Rectal smooth muscle tissue (tissue), 1 donor: ENCODE results near the gene GPC6.

ENCODE experiments used
- H3K27ac ChIP-seq: one replicate; pipeline ENCODE4 v1.7.0; 2013; ENCODE audit warnings: low read depth, low read length, inconsistent platforms
- H3K27me3 ChIP-seq: one replicate; pipeline ENCODE4 v1.7.0; 2013; ENCODE audit warnings: low read length; ENCODE audit not compliant: control insufficient read depth, insufficient read depth
- H3K36me3 ChIP-seq: one replicate; pipeline ENCODE4 v1.7.0; 2013; ENCODE audit warnings: low read length; ENCODE audit not compliant: control insufficient read depth, insufficient read depth
- H3K4me1 ChIP-seq: one replicate; pipeline ENCODE4 v1.7.0; 2013; ENCODE audit warnings: low read length; ENCODE audit not compliant: control insufficient read depth, insufficient read depth
- H3K4me3 ChIP-seq: one replicate; pipeline ENCODE4 v1.7.0; 2013; ENCODE audit warnings: low read length
- H3K9ac ChIP-seq: one replicate; pipeline ENCODE4 v1.7.0; 2013; ENCODE audit warnings: low read length

The GPC6 gene

GRCh38 chr13:94414708-94415107 is 1188.1 kb downstream of the GPC6 start:
- H3K4me3 ChIP-seq: no peak overlapping the region
- H3K36me3 ChIP-seq: no peaks in the 10 kb centered on the region
- no peaks in the 10 kb centered on the region for H3K4me1 ChIP-seq
- H3K9ac ChIP-seq: no peak overlapping the region
- H3K27me3 ChIP-seq: no peaks in the 10 kb centered on the region
- no peak overlapping the region for H3K27ac ChIP-seq

GRCh38 chr13:94415500-94416237 is 1189.1 kb downstream of the GPC6 start:
- Histone ChIP-seq H3K27ac (no peak overlapping the region), H3K27me3 (no peaks in the 10 kb centered on the region), H3K4me3 (no peak overlapping the region)

GRCh38 chr13:94416454-94417080 is 1190.0 kb downstream of the GPC6 start:
- Histone ChIP-seq H3K4me3 (no peak overlapping the region), H3K36me3 (no peaks in the 10 kb centered on the region), H3K27ac (no peak overlapping the region), H3K4me1 (no peaks in the 10 kb centered on the region), H3K27me3 (no peaks in the 10 kb centered on the region), H3K9ac (no peak overlapping the region)

More at GRCh38 chr13:94415500-94416237, 1189.1 kb downstream of the GPC6 start:
- H3K9ac ChIP-seq: no peak overlapping the region
- H3K36me3 ChIP-seq: no peaks in the 10 kb centered on the region
- no peaks in the 10 kb centered on the region for H3K4me1 ChIP-seq

GRCh38 chr13:94417294-94417693 is 1190.7 kb downstream of the GPC6 start:
- Histone ChIP-seq H3K4me3 (no peak overlapping the region), H3K9ac (no peak overlapping the region), H3K36me3 (no peaks in the 10 kb centered on the region), H3K4me1 (no peaks in the 10 kb centered on the region), H3K27ac (no peak overlapping the region), H3K27me3 (no peaks in the 10 kb centered on the region)

GRCh38 chr13:94419304-94419924 is 1192.8 kb downstream of the GPC6 start:
- H3K27me3 ChIP-seq: no peaks in the 10 kb centered on the region
- H3K4me3 ChIP-seq: no peak overlapping the region
- H3K36me3 ChIP-seq: no peaks in the 10 kb centered on the region
- H3K9ac ChIP-seq: no peak overlapping the region
- H3K4me1 ChIP-seq: no peaks in the 10 kb centered on the region
- no peak overlapping the region for H3K27ac ChIP-seq

GRCh38 chr13:94419925-94420305 is 1193.3 kb downstream of the GPC6 start:
- H3K27ac ChIP-seq: no peak overlapping the region
- no peak overlapping the region for H3K4me3 ChIP-seq
- no peaks in the 10 kb centered on the region for H3K27me3 ChIP-seq
- H3K9ac ChIP-seq: no peak overlapping the region
- H3K36me3 ChIP-seq: no peaks in the 10 kb centered on the region
- no peaks in the 10 kb centered on the region for H3K4me1 ChIP-seq

GRCh38 chr13:94427313-94427953 is 1200.8 kb downstream of the GPC6 start:
- Histone ChIP-seq H3K9ac (no peak overlapping the region), H3K27ac (no peak overlapping the region), H3K36me3 (no peaks in the 10 kb centered on the region), H3K27me3 (no peaks in the 10 kb centered on the region), H3K4me1 (no peaks in the 10 kb centered on the region), H3K4me3 (no peak overlapping the region)

- Histone ChIP-seq H3K27me3 (no peaks in the 10 kb centered on the region), H3K27ac (no peak overlapping the region), H3K4me3 (no peak overlapping the region), H3K36me3 (no peaks in the 10 kb centered on the region), H3K9ac (no peak overlapping the region), H3K4me1 (no peaks in the 10 kb centered on the region)
These were observed 1205.0 kb downstream of the GPC6 start for GRCh38 chr13:94431574-94431973.

- Histone ChIP-seq H3K27ac (no peak overlapping the region), H3K4me1 (no peaks in the 10 kb centered on the region), H3K9ac (no peak overlapping the region), H3K27me3 (no peaks in the 10 kb centered on the region), H3K4me3 (no peak overlapping the region), H3K36me3 (no peaks in the 10 kb centered on the region)
These were observed 1205.4 kb downstream of the GPC6 start for GRCh38 chr13:94431987-94432386.

- no peaks in the 10 kb centered on the region for H3K27me3 ChIP-seq
- no peak overlapping the region for H3K27ac ChIP-seq
- no peak overlapping the region for H3K9ac ChIP-seq
- H3K4me1 ChIP-seq: no peaks in the 10 kb centered on the region
- H3K36me3 ChIP-seq: no peaks in the 10 kb centered on the region
- no peak overlapping the region for H3K4me3 ChIP-seq
These were observed 1206.7 kb downstream of the GPC6 start for GRCh38 chr13:94433055-94433961.

- no peak overlapping the region for H3K27ac ChIP-seq
- no peaks in the 10 kb centered on the region for H3K27me3 ChIP-seq
- no peaks in the 10 kb centered on the region for H3K4me1 ChIP-seq
- H3K9ac ChIP-seq: no peak overlapping the region
- no peaks in the 10 kb centered on the region for H3K36me3 ChIP-seq
- H3K4me3 ChIP-seq: no peak overlapping the region
These were observed 1209.1 kb downstream of the GPC6 start for GRCh38 chr13:94435604-94436226.
